PC-3 (cell line): Measurements from ENCODE around the gene CTXN1.

Experiments
- EZH2 ChIP-seq: fragments of 300-600 bp; sonication (generic); IDR thresholded peaks from one replicate; pipeline ENCODE4 v1.6.1; 2017; ENCODE audit warnings: antibody characterized with exemption, mild to moderate bottlenecking, low read length; ENCODE audit not compliant: unreplicated experiment
- TF ChIP-seq, protein P1 (sequence below): fragments of 300-600 bp; sonication (generic); conservative IDR thresholded peaks from 2 replicates; pipeline ENCODE4 v1.5.1; 2017; ENCODE audit warnings: antibody characterized with exemption, low read depth, mild to moderate bottlenecking, low read length

DNA sequence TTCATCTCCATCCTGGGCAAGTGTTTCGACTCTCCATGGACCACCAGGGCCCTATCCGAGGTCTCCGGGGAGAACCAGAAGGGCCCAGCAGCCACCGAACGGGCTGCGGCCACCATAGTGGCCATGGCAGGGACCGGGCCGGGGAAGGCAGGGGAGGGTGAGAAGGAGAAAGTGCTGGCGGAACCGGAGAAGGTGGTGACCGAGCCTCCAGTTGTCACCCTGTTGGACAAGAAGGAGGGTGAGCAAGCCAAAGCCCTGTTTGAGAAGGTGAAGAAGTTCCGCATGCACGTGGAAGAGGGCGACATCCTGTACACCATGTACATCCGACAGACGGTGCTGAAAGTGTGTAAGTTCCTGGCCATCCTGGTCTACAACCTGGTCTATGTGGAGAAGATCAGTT is 27.0 kb downstream of the CTXN1 start:
- TF ChIP-seq EZH2 = no peak
- TF ChIP-seq, protein P1, sequence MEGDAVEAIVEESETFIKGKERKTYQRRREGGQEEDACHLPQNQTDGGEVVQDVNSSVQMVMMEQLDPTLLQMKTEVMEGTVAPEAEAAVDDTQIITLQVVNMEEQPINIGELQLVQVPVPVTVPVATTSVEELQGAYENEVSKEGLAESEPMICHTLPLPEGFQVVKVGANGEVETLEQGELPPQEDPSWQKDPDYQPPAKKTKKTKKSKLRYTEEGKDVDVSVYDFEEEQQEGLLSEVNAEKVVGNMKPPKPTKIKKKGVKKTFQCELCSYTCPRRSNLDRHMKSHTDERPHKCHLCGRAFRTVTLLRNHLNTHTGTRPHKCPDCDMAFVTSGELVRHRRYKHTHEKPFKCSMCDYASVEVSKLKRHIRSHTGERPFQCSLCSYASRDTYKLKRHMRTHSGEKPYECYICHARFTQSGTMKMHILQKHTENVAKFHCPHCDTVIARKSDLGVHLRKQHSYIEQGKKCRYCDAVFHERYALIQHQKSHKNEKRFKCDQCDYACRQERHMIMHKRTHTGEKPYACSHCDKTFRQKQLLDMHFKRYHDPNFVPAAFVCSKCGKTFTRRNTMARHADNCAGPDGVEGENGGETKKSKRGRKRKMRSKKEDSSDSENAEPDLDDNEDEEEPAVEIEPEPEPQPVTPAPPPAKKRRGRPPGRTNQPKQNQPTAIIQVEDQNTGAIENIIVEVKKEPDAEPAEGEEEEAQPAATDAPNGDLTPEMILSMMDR = no peak
